H9 (cell line): ENCODE results near the gene TMEM119. TPM values are rescaled to one million over a fixed set of nuclear protein-coding genes. Genes with fewer than 3 reads are reported as not detected.

ENCODE experiments used
- DNase-seq: peaks from one replicate; pipeline ENCODE4 v3.0.0-alpha.2; 2017
- H2AFZ ChIP-seq: one replicate; pipeline ENCODE4 v1.6.1; 2013; ENCODE audit warnings: mild to moderate bottlenecking, low read length, control low read depth, moderate library complexity
- H2AK5ac ChIP-seq: 2 replicates; pipeline ENCODE4 v1.6.1; 2013; ENCODE audit warnings: low read length, control low read depth, mixed read lengths; ENCODE audit not compliant: insufficient read length
- H2BK120ac ChIP-seq: one replicate; pipeline ENCODE4 v1.6.1; 2013; ENCODE audit warnings: low read depth, mild to moderate bottlenecking, low read length, control low read depth, inconsistent platforms; ENCODE audit not compliant: poor library complexity, severe bottlenecking
- H2BK12ac ChIP-seq: 2 replicates; pipeline ENCODE4 v1.6.1; 2013; ENCODE audit warnings: low read length, control low read depth, mixed read lengths, low read depth; ENCODE audit not compliant: insufficient read length
- H2BK15ac ChIP-seq: 2 replicates; pipeline ENCODE4 v1.6.1; 2013; ENCODE audit warnings: low read depth, low read length, control low read depth
- H2BK20ac ChIP-seq: one replicate; pipeline ENCODE4 v1.6.1; 2013; ENCODE audit warnings: low read depth, mild to moderate bottlenecking, low read length, control low read depth, inconsistent platforms; ENCODE audit not compliant: poor library complexity, severe bottlenecking
- H2BK5ac ChIP-seq: 2 replicates; pipeline ENCODE4 v1.6.1; 2013; ENCODE audit warnings: low read length, control low read depth, mixed read lengths; ENCODE audit not compliant: insufficient read length
- H3K14ac ChIP-seq: 2 replicates; pipeline ENCODE4 v1.6.1; 2013; ENCODE audit warnings: low read length, control low read depth; ENCODE audit not compliant: insufficient read depth
- H3K18ac ChIP-seq: 2 replicates; pipeline ENCODE4 v1.6.1; 2013; ENCODE audit warnings: low read depth, mild to moderate bottlenecking, mixed read lengths, low read length, control low read depth; ENCODE audit not compliant: insufficient read length
- H3K23ac ChIP-seq: 2 replicates; pipeline ENCODE4 v1.6.1; 2013; ENCODE audit warnings: low read length, control low read depth, mixed read lengths, low read depth; ENCODE audit not compliant: insufficient read length
- H3K23me2 ChIP-seq: 2 replicates; pipeline ENCODE4 v1.6.1; 2013; ENCODE audit warnings: low read depth, mild to moderate bottlenecking, mixed read lengths, low read length, control low read depth; ENCODE audit not compliant: insufficient read length, poor library complexity, severe bottlenecking
- H3K27ac ChIP-seq: 2 replicates; pipeline ENCODE4 v1.5.1; 2013; ENCODE audit warnings: low read length, control low read depth, mixed read lengths, low read depth; ENCODE audit not compliant: insufficient read length
- H3K27me3 ChIP-seq: 2 replicates; pipeline ENCODE4 v1.6.1; 2013; ENCODE audit warnings: low read length, control low read depth, inconsistent platforms; ENCODE audit not compliant: insufficient read depth
- H3K4ac ChIP-seq: 2 replicates; pipeline ENCODE4 v1.6.1; 2013; ENCODE audit warnings: low read depth, mild to moderate bottlenecking, control low read depth, inconsistent platforms, low read length, moderate library complexity
- H3K4me1 ChIP-seq: 2 replicates; pipeline ENCODE4 v1.6.1; 2013; ENCODE audit warnings: low read length, control low read depth, inconsistent platforms; ENCODE audit not compliant: insufficient read depth
- H3K4me2 ChIP-seq: 2 replicates; pipeline ENCODE4 v1.6.1; 2013; ENCODE audit warnings: low read length, control low read depth, mixed read lengths; ENCODE audit not compliant: insufficient read length, insufficient read depth
- H3K56ac ChIP-seq: 2 replicates; pipeline ENCODE4 v1.6.1; 2013; ENCODE audit warnings: low read depth, mild to moderate bottlenecking, mixed read lengths, low read length, control low read depth; ENCODE audit not compliant: insufficient read length
- H3K79me1 ChIP-seq: 2 replicates; pipeline ENCODE4 v1.6.1; 2013; ENCODE audit warnings: low read depth, mild to moderate bottlenecking, moderate library complexity, low read length, control low read depth, inconsistent platforms; ENCODE audit not compliant: insufficient read depth, poor library complexity, severe bottlenecking
- H3K79me2 ChIP-seq: 2 replicates; pipeline ENCODE4 v1.6.1; 2013; ENCODE audit warnings: low read length, control low read depth, inconsistent platforms; ENCODE audit not compliant: insufficient read depth
- H3K9ac ChIP-seq: 2 replicates; pipeline ENCODE4 v1.6.1; 2013; ENCODE audit warnings: low read length, control low read depth, mixed read lengths; ENCODE audit not compliant: insufficient read length; ENCODE audit errors: extremely low read depth
- H3K9me3 ChIP-seq: one replicate; pipeline ENCODE4 v1.6.1; 2013; ENCODE audit warnings: low read depth, low read length, inconsistent platforms; ENCODE audit not compliant: control insufficient read depth
- H3T11ph ChIP-seq: one replicate; pipeline ENCODE4 v1.6.1; 2013; ENCODE audit warnings: mild to moderate bottlenecking, low read length, control low read depth, inconsistent platforms
- H4K20me1 ChIP-seq: one replicate; pipeline ENCODE4 v1.6.1; 2013; ENCODE audit not compliant: control insufficient read depth, insufficient read length, insufficient read depth
- H4K5ac ChIP-seq: 2 replicates; pipeline ENCODE4 v1.6.1; 2013; ENCODE audit warnings: low read depth, mild to moderate bottlenecking, mixed read lengths, low read length, control low read depth; ENCODE audit not compliant: insufficient read length
- H4K8ac ChIP-seq: replicated peaks from 2 replicates; pipeline ENCODE4 v1.6.1; 2013; ENCODE audit warnings: low read length, control low read depth, mixed read lengths, low read depth; ENCODE audit not compliant: insufficient read length
- H4K91ac ChIP-seq: 2 replicates; pipeline ENCODE4 v1.6.1; 2013; ENCODE audit warnings: low read depth, mild to moderate bottlenecking, moderate library complexity, mixed read lengths, low read length, control low read depth; ENCODE audit not compliant: insufficient read length
- H3K27ac Mint-ChIP-seq, 3 experiments: 2 replicates in 2 of 3; 3 replicates in 1 of 3; pipeline ENCODE4 v1.8.0; 2020 to 2021; ENCODE audit warnings: mixed read lengths in 3 of 3, mild to moderate bottlenecking in 1 of 3, moderate library complexity in 1 of 3
- H3K27me3 Mint-ChIP-seq: 2 replicates; pipeline ENCODE4 v1.8.0; 2021; ENCODE audit warnings: low read depth, mild to moderate bottlenecking, moderate library complexity, mixed read lengths
- H3K36me3 Mint-ChIP-seq, 3 experiments: 2 replicates in 2 of 3; 3 replicates in 1 of 3; pipeline ENCODE4 v1.8.0; 2020 to 2021; ENCODE audit warnings: low read depth in 3 of 3, mixed read lengths in 3 of 3; ENCODE audit not compliant: insufficient read depth in 1 of 3
- H3K4me1 Mint-ChIP-seq, 2 experiments: 2 replicates each; pipeline ENCODE4 v1.8.0; 2020; ENCODE audit warnings: mixed read lengths in 2 of 2
- H3K4me3 Mint-ChIP-seq, 2 experiments: 2 replicates in 1 of 2; 3 replicates in 1 of 2; pipeline ENCODE4 v1.8.0; 2020 to 2021; ENCODE audit warnings: mild to moderate bottlenecking in 2 of 2, mixed read lengths in 2 of 2, moderate library complexity in 1 of 2
- H3K9me3 Mint-ChIP-seq, 2 experiments: 2 replicates in 1 of 2; 3 replicates in 1 of 2; pipeline ENCODE4 v1.8.0; 2020; ENCODE audit warnings: mild to moderate bottlenecking in 2 of 2, mixed read lengths in 2 of 2, moderate library complexity in 1 of 2
- CTCF ChIP-seq: fragments of 200-600 bp; sonication (generic); conservative IDR thresholded peaks from 3 replicates; pipeline ENCODE4 v1.8.0; 2021; ENCODE audit warnings: antibody characterized with exemption, mild to moderate bottlenecking
- WGBS: extraction: QIAGEN DNeasy Blood & Tissue Kit; methylation state at CpG from one replicate; pipeline ENCODE4 v1.1.7; 2013; ENCODE audit warnings: missing lambda C conversion rate, low lambda C conversion rate, mixed read lengths; ENCODE audit not compliant: insufficient read length; ENCODE audit errors: extremely low coverage; 5-methylcytosine and 5-hydroxymethylcytosine counted together
- total RNA-seq: library from RNA; stranded (reverse); gene quantifications from 2 replicates; pipeline ENCODE4 v1.2.1, GENCODE V29; 2021

TMEM119 gene
- total RNA-seq, 1 experiment from 2014 or later = not detected

DNA sequence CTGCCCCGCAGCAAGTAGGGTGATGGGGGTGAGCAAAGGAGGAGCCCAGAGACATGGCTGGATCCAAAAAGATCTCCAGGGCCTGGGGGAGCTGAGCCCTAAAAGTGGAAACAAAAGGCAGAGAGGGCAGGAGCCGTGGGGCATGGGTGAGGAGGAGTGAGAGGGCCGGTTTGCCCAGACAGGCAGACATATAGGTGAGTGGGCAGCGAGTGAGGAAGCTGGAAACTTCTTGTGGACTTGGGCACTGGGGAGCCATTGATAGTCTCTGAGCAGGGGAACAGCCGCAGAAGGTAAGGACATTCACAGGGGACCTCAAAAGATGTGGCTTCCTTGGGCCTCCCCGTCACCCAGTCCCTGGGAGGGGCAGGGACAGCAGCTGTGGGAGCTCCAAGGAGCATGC is 16.8 kb upstream of the TMEM119 start:
- H3K27ac ChIP-seq = no peak overlapping the region
- no peak overlapping the region for H2BK12ac ChIP-seq
- no peak overlapping the region for H3K23ac ChIP-seq
- no peak overlapping the region for H4K91ac ChIP-seq
- no peak overlapping the region for H3T11ph ChIP-seq
- no peak overlapping the region for H3K4me2 ChIP-seq
- H3K56ac ChIP-seq = no peak overlapping the region
- no peak overlapping the region for H4K8ac ChIP-seq
- Mint-ChIP-seq H3K36me3 (no peaks in the 10 kb centered on the region), H3K27ac (no peak overlapping the region), H3K9me3 (peaks cover 4 to 5% of the 10 kb centered on the region in 2 experiments; a peak in 1 of 5 replicates), H3K4me1 (peaks cover 23 to 30% of the 10 kb centered on the region in 2 experiments), H3K4me3 (peak overlapping the region in 1 of 2 experiments; percentile 8; a peak in 1 of 5 replicates), H3K27me3 (peaks cover 1% of the 10 kb centered on the region; the same call in 1 of the 2 replicates)
- H2BK5ac ChIP-seq = no peak overlapping the region
- H2AK5ac ChIP-seq = no peak overlapping the region
- H3K4ac ChIP-seq = no peak overlapping the region
- H3K79me2 ChIP-seq = no peaks in the 10 kb centered on the region
- H2BK120ac ChIP-seq = no peak overlapping the region
- no peak overlapping the region for H2BK20ac ChIP-seq
- H4K5ac ChIP-seq = no peak overlapping the region
- no peak for TF ChIP-seq CTCF
- H3K9me3 ChIP-seq = no peaks in the 10 kb centered on the region
- no peaks in the 10 kb centered on the region for H3K23me2 ChIP-seq
- no CpG with 5 or more reads among the region's 6 CpGs for WGBS
- H3K79me1 ChIP-seq = no peaks in the 10 kb centered on the region
- no peak overlapping the region for H2BK15ac ChIP-seq
- H3K14ac ChIP-seq = no peak overlapping the region
- peaks cover 4% of the 10 kb centered on the region for H4K20me1 ChIP-seq
- no peak for DNase-seq
- no peak overlapping the region for H2AFZ ChIP-seq
- no peak overlapping the region for H3K9ac ChIP-seq
- no peak overlapping the region for H3K18ac ChIP-seq
- no peaks in the 10 kb centered on the region for H3K4me1 ChIP-seq
- H3K27me3 ChIP-seq = no peaks in the 10 kb centered on the region
